Body of pancreas (tissue), 4 donors: ENCODE data around the gene WDR18.

ENCODE experiments used
- POLR2A ChIP-seq, 3 donors: fragments of 450-650 bp; IDR thresholded peaks; one replicate each; pipeline ENCODE4 v1.6.1; 2016; ENCODE audit warnings: antibody characterized with exemption in 3 of 3, mild to moderate bottlenecking in 2 of 3
- TF ChIP-seq, protein P1 (sequence below), 7 experiments: fragments of 450-650 bp in 4 of 7; fragments of 200-600 bp in 3 of 7; sonication (generic) in 3 of 7; IDR thresholded peaks; one replicate each; pipeline ENCODE4 v1.5.1; 2016 to 2019; ENCODE audit warnings: antibody characterized with exemption in 7 of 7

DNA sequence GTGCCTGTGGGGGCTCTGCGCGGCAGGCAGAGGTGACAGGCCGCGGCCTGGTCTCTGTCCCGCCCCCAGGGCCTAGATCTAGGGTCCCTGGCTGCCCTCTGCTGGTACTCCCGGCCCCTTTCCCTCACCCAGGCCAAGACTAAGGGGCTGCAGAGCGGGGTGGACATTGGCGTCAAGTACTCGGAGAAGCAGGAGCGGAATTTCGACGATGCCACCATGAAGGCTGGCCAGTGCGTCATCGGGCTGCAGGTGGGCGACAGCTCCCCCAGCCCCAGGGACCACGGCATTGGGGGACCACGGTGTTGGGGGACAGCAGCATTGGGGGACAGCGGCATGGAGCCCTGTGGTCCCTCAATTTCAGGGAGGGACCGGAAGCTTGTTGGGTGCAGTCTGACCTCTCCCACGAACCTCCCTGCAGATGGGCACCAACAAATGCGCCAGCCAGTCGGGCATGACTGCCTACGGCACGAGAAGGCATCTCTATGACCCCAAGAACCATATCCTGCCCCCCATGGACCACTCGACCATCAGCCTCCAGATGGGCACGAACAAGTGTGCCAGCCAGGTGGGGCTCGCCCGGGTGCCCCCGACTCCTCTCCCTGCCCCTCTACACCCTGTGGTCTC lies 52.0 kb downstream of the WDR18 start:
- TF ChIP-seq, protein P1, sequence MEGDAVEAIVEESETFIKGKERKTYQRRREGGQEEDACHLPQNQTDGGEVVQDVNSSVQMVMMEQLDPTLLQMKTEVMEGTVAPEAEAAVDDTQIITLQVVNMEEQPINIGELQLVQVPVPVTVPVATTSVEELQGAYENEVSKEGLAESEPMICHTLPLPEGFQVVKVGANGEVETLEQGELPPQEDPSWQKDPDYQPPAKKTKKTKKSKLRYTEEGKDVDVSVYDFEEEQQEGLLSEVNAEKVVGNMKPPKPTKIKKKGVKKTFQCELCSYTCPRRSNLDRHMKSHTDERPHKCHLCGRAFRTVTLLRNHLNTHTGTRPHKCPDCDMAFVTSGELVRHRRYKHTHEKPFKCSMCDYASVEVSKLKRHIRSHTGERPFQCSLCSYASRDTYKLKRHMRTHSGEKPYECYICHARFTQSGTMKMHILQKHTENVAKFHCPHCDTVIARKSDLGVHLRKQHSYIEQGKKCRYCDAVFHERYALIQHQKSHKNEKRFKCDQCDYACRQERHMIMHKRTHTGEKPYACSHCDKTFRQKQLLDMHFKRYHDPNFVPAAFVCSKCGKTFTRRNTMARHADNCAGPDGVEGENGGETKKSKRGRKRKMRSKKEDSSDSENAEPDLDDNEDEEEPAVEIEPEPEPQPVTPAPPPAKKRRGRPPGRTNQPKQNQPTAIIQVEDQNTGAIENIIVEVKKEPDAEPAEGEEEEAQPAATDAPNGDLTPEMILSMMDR (IDR thresholded peaks at IDR 0.05), result no peak
- TF ChIP-seq POLR2A (IDR thresholded peaks at IDR 0.05), result no peak
